GM20000 (cell line): ENCODE data around the gene PGLYRP1.

Experiments
- DNase-seq: peaks from one replicate; pipeline ENCODE4 v3.0.0; 2012; ENCODE audit warnings: low spot score
- CTCF ChIP-seq: IDR thresholded peaks from 2 replicates; pipeline ENCODE4 v1.5.1; 2012; ENCODE audit warnings: mild to moderate bottlenecking, control low read depth; ENCODE audit errors: extremely low read depth, missing control alignments

Gene PGLYRP1

GRCh38 chr19:45999653-46000121 lies 23.2 kb downstream of the PGLYRP1 start:
- DNase-seq = no peak

GRCh38 chr19:45998834-45999233 lies 24.0 kb downstream of the PGLYRP1 start:
- DNase-seq = no peak
- no peak for TF ChIP-seq CTCF

More at GRCh38 chr19:45999653-46000121, 23.2 kb downstream of the PGLYRP1 start:
- no peak for TF ChIP-seq CTCF

GRCh38 chr19:45996933-45997332 lies 25.9 kb downstream of the PGLYRP1 start:
- TF ChIP-seq CTCF = no peak
- DNase-seq = no peak

- no peak for DNase-seq
Observed at GRCh38 chr19:45995715-45996385, 27.0 kb downstream of the PGLYRP1 start.

GRCh38 chr19:45994998-45995714 lies 27.7 kb downstream of the PGLYRP1 start, which contains the start of gene CCDC61:
CCDC61 (plus strand) TSS chr19:45995467; CDS start chr19:46003019, 7,552 bp downstream.
- no peak for TF ChIP-seq CTCF
- DNase-seq = peak; percentile 97

More at GRCh38 chr19:45995715-45996385, 27.0 kb downstream of the PGLYRP1 start:
- no peak for TF ChIP-seq CTCF

GRCh38 chr19:45994456-45994997 lies 28.3 kb downstream of the PGLYRP1 start:
- no peak for TF ChIP-seq CTCF
- no peak for DNase-seq
